B cell (primary cell): Measurements from ENCODE around the gene MTMR6. TPM values are rescaled to one million over a fixed set of nuclear protein-coding genes. Genes with fewer than 3 reads are reported as not detected.

ENCODE experiments used
- ATAC-seq: fragments of 200-7000 bp; cut with Tn5 transposase; one replicate; pipeline ENCODE4 v1.10.0; 2021; ENCODE audit warnings: low read depth, mild to moderate bottlenecking, moderate number of reproducible peaks, moderate library complexity
- CTCF ChIA-PET: fragments of 350-600 bp; sonication (Branson Sonifier 250); formaldehyde crosslinking; loops from one replicate; lab custom pipeline; 2021; ENCODE audit warnings: antibody characterized with exemption, inconsistent platforms; lab: Charles Lee
- POLR2A ChIA-PET: fragments of 350-600 bp; sonication (Branson Sonifier 250); formaldehyde crosslinking; loops from one replicate; lab custom pipeline; 2021; ENCODE audit warnings: antibody characterized with exemption; lab: Charles Lee
- DNase-seq: peaks from one replicate; pipeline ENCODE4 v3.0.0; 2013
- H2AFZ ChIP-seq: 2 replicates; pipeline ENCODE4 v1.6.1; 2012; ENCODE audit warnings: mild to moderate bottlenecking, low read depth, low read length; ENCODE audit not compliant: insufficient read depth, poor library complexity, severe bottlenecking
- H3K27ac ChIP-seq, 2 donors: 1 replicate in 1 of 2; 2 replicates in 1 of 2; pipeline ENCODE4 v1.5.1; 2012 to 2013; ENCODE audit warnings: low read length in 2 of 2, mild to moderate bottlenecking in 2 of 2, moderate library complexity in 1 of 2
- H3K27me3 ChIP-seq, 4 experiments: fragments of 200-600 bp in 1 of 4; sonication (generic) in 1 of 4; replicated peaks in 1 of 4; 1 replicate in 2 of 4; 2 replicates in 2 of 4; pipeline versions ENCODE4 v1.6.1 to v1.7.0; 2013 to 2016; ENCODE audit warnings: low read length in 3 of 4, mild to moderate bottlenecking in 2 of 4, mixed read lengths in 1 of 4, moderate library complexity in 1 of 4; ENCODE audit not compliant: insufficient read depth in 4 of 4, control insufficient read depth in 3 of 4; ENCODE audit errors: control extremely low read depth in 1 of 4
- H3K36me3 ChIP-seq, 2 experiments: replicated peaks in 1 of 2; 1 replicate in 1 of 2; 2 replicates in 1 of 2; pipeline versions ENCODE4 v1.6.1 to v1.7.1; 2013; ENCODE audit warnings: low read length in 1 of 2; ENCODE audit not compliant: insufficient read depth in 2 of 2, control insufficient read depth in 1 of 2; ENCODE audit errors: control extremely low read depth in 1 of 2, extremely low read depth in 1 of 2
- H3K4me1 ChIP-seq, 2 donors: fragments of 200-600 bp in 1 of 2; sonication (generic) in 1 of 2; 1 replicate in 1 of 2; 2 replicates in 1 of 2; pipeline versions ENCODE4 v1.5.1 to v1.6.1; 2013 to 2017; ENCODE audit warnings: low read length in 2 of 2; ENCODE audit not compliant: control insufficient read depth in 2 of 2, insufficient read depth in 2 of 2
- H3K4me2 ChIP-seq: replicated peaks from 2 replicates; pipeline ENCODE3; 2012; ENCODE audit warnings: mild to moderate bottlenecking, low read depth, low read length; ENCODE audit not compliant: poor library complexity, severe bottlenecking
- H3K4me3 ChIP-seq, 5 experiments: fragments of 200-600 bp in 1 of 5; sonication (generic) in 1 of 5; 1 replicate in 3 of 5; 2 replicates in 2 of 5; pipeline versions ENCODE4 v1.5.1 to v1.7.0; 2011 to 2016; ENCODE audit warnings: low read length in 4 of 5, mild to moderate bottlenecking in 4 of 5, low read depth in 2 of 5, control low read depth in 1 of 5, moderate library complexity in 1 of 5; ENCODE audit not compliant: insufficient read depth in 1 of 5; ENCODE audit errors: control extremely low read depth in 1 of 5, extremely low read depth in 1 of 5
- H3K79me2 ChIP-seq: fragments of 200-600 bp; sonication (generic); one replicate; pipeline ENCODE4 v1.6.0; 2016; ENCODE audit warnings: low read length; ENCODE audit not compliant: control insufficient read depth, insufficient read depth
- H3K9ac ChIP-seq: fragments of 200-600 bp; sonication (generic); 2 replicates; pipeline ENCODE4 v1.6.1; 2017; ENCODE audit warnings: mild to moderate bottlenecking, low read length, moderate library complexity
- H3K9me3 ChIP-seq, 3 donors: one replicate each; pipeline versions ENCODE4 v1.6.1 to v1.7.1; 2013; ENCODE audit warnings: low read length in 2 of 3; ENCODE audit not compliant: control insufficient read depth in 2 of 3, insufficient read depth in 1 of 3; ENCODE audit errors: control extremely low read depth in 1 of 3
- H4K20me1 ChIP-seq: 2 replicates; pipeline ENCODE4 v1.6.0; 2012; ENCODE audit warnings: mild to moderate bottlenecking, low read length; ENCODE audit not compliant: insufficient read depth, control insufficient read depth, poor library complexity, severe bottlenecking
- H3K27ac Mint-ChIP-seq: one replicate; pipeline ENCODE4 v1.8.0; 2021; ENCODE audit warnings: mixed read lengths
- H3K27me3 Mint-ChIP-seq: one replicate; pipeline ENCODE4 v1.8.0; 2021; ENCODE audit warnings: mixed read lengths
- H3K4me1 Mint-ChIP-seq: one replicate; pipeline ENCODE4 v1.8.0; 2021; ENCODE audit warnings: mixed read lengths
- H3K4me3 Mint-ChIP-seq: one replicate; pipeline ENCODE4 v1.8.0; 2021; ENCODE audit warnings: mixed read lengths
- H3K9me3 Mint-ChIP-seq: one replicate; pipeline ENCODE4 v1.8.0; 2022; ENCODE audit warnings: mixed read lengths; ENCODE audit not compliant: insufficient read depth
- EZH2 ChIP-seq: IDR thresholded peaks from 2 replicates; pipeline ENCODE4 v1.6.1; 2012; ENCODE audit warnings: borderline replicate concordance, low read depth, mild to moderate bottlenecking, moderate library complexity, low read length; ENCODE audit not compliant: insufficient read depth, poor library complexity, severe bottlenecking
- WGBS: methylation state at CpG from one replicate; pipeline ENCODE4 v1.1.5; 2013; ENCODE audit warnings: missing lambda C conversion rate; ENCODE audit not compliant: insufficient coverage; 5-methylcytosine and 5-hydroxymethylcytosine counted together
- intact Hi-C: fragments of 100-400 bp; cut with micrococcal nuclease; formaldehyde crosslinking; loops from one replicate; pipeline ENCODE4 v1.10.0; 2022
- polyA plus RNA-seq: library from polyadenylated mRNA; depleted of rRNA; stranded (reverse); fragments of >200 nt; gene quantifications from 2 replicates; pipeline ENCODE4 v1.2.3, GENCODE V29; 2012
- total RNA-seq, 2 donors: library from RNA; stranded (reverse); fragments of 120-200 nt in 1 of 2; gene quantifications; 1 replicate in 1 of 2; 2 replicates in 1 of 2; pipeline versions ENCODE4 v1.2.3 to v1.2.4, GENCODE V29; 2013 to 2022
- TF ChIP-seq, protein P1 (sequence below): fragments of 200-600 bp; IDR thresholded peaks from one replicate; pipeline ENCODE4 v1.8.0; 2022; ENCODE audit warnings: antibody characterized with exemption, mild to moderate bottlenecking

Gene MTMR6
- total and polyA plus RNA-seq, 2 donors (not counting 1 experiment from before 2014, with no cell fraction given) = 3.7 to 21.4 TPM

DNA sequence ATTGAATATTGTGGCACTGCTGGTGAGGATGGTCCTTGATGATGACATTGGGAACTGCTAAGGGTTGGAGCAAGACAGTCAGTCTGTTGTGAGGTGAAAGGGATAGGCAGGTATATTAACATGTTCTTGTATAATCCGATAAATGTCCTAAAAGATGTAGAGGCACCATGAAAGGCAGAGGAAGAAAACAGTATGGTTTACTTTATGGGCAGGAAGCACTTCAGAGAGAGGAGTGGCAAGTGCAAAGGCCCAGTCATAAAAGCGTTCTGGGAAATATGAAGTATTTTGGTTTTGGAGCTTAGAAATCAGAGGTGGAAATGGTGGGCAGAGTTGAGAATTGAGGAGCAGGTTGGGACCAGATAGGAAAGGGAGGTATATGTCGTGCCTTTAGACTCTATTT lies 23.6 kb upstream of the MTMR6 start:
- no peak overlapping the region for H3K27ac ChIP-seq
- ChIA-PET POLR2A (no interaction called here), CTCF (no interaction called here)
- no peaks in the 10 kb centered on the region for H3K4me1 ChIP-seq
- intact Hi-C loops = no loop called here
- peaks cover 41% of the 10 kb centered on the region for H3K79me2 ChIP-seq
- Mint-ChIP-seq H3K27me3 (no peaks in the 10 kb centered on the region), H3K4me3 (no peak overlapping the region), H3K4me1 (no peaks in the 10 kb centered on the region), H3K27ac (no peak overlapping the region), H3K9me3 (no peaks in the 10 kb centered on the region)
- H3K36me3 ChIP-seq = peaks cover 19 to 65% of the 10 kb centered on the region in 2 experiments
- H3K9me3 ChIP-seq = no peaks in the 10 kb centered on the region
- peaks cover 4% of the 10 kb centered on the region for H4K20me1 ChIP-seq
- no peak for DNase-seq
- H3K4me3 ChIP-seq = no peak overlapping the region
- no peak overlapping the region for H3K4me2 ChIP-seq
- TF ChIP-seq EZH2 = no peak
- TF ChIP-seq, protein P1, sequence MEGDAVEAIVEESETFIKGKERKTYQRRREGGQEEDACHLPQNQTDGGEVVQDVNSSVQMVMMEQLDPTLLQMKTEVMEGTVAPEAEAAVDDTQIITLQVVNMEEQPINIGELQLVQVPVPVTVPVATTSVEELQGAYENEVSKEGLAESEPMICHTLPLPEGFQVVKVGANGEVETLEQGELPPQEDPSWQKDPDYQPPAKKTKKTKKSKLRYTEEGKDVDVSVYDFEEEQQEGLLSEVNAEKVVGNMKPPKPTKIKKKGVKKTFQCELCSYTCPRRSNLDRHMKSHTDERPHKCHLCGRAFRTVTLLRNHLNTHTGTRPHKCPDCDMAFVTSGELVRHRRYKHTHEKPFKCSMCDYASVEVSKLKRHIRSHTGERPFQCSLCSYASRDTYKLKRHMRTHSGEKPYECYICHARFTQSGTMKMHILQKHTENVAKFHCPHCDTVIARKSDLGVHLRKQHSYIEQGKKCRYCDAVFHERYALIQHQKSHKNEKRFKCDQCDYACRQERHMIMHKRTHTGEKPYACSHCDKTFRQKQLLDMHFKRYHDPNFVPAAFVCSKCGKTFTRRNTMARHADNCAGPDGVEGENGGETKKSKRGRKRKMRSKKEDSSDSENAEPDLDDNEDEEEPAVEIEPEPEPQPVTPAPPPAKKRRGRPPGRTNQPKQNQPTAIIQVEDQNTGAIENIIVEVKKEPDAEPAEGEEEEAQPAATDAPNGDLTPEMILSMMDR = no peak
- no peak overlapping the region for H2AFZ ChIP-seq
- no peak for ATAC-seq
- H3K9ac ChIP-seq = no peak overlapping the region
- H3K27me3 ChIP-seq = no peaks in the 10 kb centered on the region
- 93% methylated on average over 3 of the region's 3 CpGs for whole genome bisulfite sequencing

DNA sequence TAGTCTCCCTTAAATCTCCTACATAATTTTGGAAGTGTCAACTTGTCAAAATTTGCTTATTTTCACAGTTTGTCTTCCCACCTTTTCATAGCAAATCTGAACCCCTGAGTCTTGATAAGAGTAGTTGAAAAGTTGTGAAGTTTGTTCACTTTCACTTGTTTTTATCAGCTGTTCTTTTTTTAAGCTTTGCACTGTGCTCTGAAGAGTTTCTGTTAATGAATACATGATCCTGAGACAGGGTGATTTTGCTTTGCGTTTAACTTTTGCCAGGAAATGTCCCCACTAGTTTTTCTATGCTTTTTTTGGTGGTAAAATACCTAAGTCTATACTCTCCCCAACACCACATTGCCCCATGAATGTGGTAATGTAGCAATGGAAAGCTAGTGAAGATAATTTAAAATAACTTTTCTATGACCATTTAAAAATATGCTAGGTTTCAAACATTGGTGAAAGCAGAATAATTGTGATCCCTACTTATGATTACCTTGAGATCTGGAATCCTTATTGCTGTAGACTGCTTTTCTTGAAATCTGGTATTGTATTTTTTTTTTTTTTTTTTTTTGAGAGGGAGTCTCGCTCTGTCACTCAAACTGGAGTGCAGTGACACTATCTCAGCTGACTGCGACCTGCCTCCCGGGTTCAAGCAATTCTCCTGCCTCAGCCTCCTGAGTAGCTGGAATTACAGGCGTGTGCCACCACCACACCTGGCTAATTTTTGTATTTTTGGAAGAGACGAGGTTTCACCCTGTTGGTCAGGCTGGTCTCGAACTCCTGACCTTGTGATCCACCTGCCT lies 19.6 kb upstream of the MTMR6 start:
- no peak overlapping the region for H3K4me3 Mint-ChIP-seq
- no peaks in the 10 kb centered on the region for H3K27me3 Mint-ChIP-seq
- 100% methylated on average over 3 of the region's 7 CpGs for WGBS
- H3K4me1 Mint-ChIP-seq = peaks cover 23% of the 10 kb centered on the region
- Histone ChIP-seq H3K79me2 (peaks cover 75% of the 10 kb centered on the region), H3K4me1 (peaks cover 8% of the 10 kb centered on the region in 2 donors), H3K4me3 (no peak overlapping the region), H3K9me3 (no peaks in the 10 kb centered on the region), H3K9ac (no peak overlapping the region), H3K4me2 (no peak overlapping the region), H3K27ac (no peak overlapping the region), H3K27me3 (no peaks in the 10 kb centered on the region), H2AFZ (no peak overlapping the region), H3K36me3 (peaks cover 9 to 42% of the 10 kb centered on the region in 2 experiments), H4K20me1 (peaks cover 14% of the 10 kb centered on the region)
- POLR2A ChIA-PET = no interaction called here
- TF ChIP-seq, protein P1 = no peak
- no peak for TF ChIP-seq EZH2
- H3K9me3 Mint-ChIP-seq = no peaks in the 10 kb centered on the region
- CTCF ChIA-PET = interaction anchor here (0.7 kb wide), 2 partner anchors 74 to 804 kb away, joined by 3 read pairs; no protein-coding TSS in a partner anchor
- ATAC-seq = no peak
- DNase-seq = no peak
- H3K27ac Mint-ChIP-seq = no peak overlapping the region
- intact Hi-C loops = no loop called here
